Ishikawa (cell line): ENCODE results near the gene SMC6.

Experiments
- CEBPB ChIP-seq: IDR thresholded peaks from 2 replicates; pipeline ENCODE4 v1.6.1; 2012
- CREB1 ChIP-seq: IDR thresholded peaks from 2 replicates; pipeline ENCODE4 v1.6.1; 2012; ENCODE audit warnings: low read depth
- EGR1 ChIP-seq: IDR thresholded peaks from 2 replicates; pipeline ENCODE4 v1.6.1; 2012
- EP300 ChIP-seq: IDR thresholded peaks from 2 replicates; pipeline ENCODE4 v1.6.1; 2012; ENCODE audit warnings: borderline replicate concordance
- FOXM1 ChIP-seq: IDR thresholded peaks from 2 replicates; pipeline ENCODE4 v1.6.1; 2012; ENCODE audit warnings: low read depth, borderline replicate concordance
- NFIC ChIP-seq: IDR thresholded peaks from 2 replicates; pipeline ENCODE4 v1.6.1; 2012
- RAD21 ChIP-seq: IDR thresholded peaks from 2 replicates; pipeline ENCODE4 v1.6.1; 2012; ENCODE audit warnings: low read depth
- REST ChIP-seq: IDR thresholded peaks from 2 replicates; pipeline ENCODE4 v1.6.1; 2012; ENCODE audit warnings: low read depth, mild to moderate bottlenecking
- TAF1 ChIP-seq: IDR thresholded peaks from 2 replicates; pipeline ENCODE4 v1.6.1; 2012; ENCODE audit warnings: low read depth, mild to moderate bottlenecking
- TCF12 ChIP-seq: IDR thresholded peaks from 2 replicates; pipeline ENCODE4 v1.6.1; 2012; ENCODE audit warnings: low read depth
- TEAD4 ChIP-seq: IDR thresholded peaks from 2 replicates; pipeline ENCODE4 v1.6.1; 2012
- YY1 ChIP-seq: IDR thresholded peaks from 2 replicates; pipeline ENCODE4 v1.6.1; 2012; ENCODE audit warnings: low read depth
- ZBTB7A ChIP-seq: IDR thresholded peaks from 2 replicates; pipeline ENCODE4 v1.6.1; 2012; ENCODE audit warnings: low read depth
- TF ChIP-seq, protein P1 (sequence below): IDR thresholded peaks from 2 replicates; pipeline ENCODE4 v1.6.1; 2012
- TF ChIP-seq, protein P2 (sequence below): IDR thresholded peaks from 2 replicates; pipeline ENCODE4 v1.6.1; 2012

Gene SMC6

GRCh38 chr2:17793803-17794354 lies 40.3 kb upstream of the SMC6 start:
- TF ChIP-seq YY1 (no peak), CEBPB (no peak), NFIC (no peak), CREB1 (no peak), FOXM1 (no peak), REST (no peak), EGR1 (no peak)
- TF ChIP-seq, protein P1, sequence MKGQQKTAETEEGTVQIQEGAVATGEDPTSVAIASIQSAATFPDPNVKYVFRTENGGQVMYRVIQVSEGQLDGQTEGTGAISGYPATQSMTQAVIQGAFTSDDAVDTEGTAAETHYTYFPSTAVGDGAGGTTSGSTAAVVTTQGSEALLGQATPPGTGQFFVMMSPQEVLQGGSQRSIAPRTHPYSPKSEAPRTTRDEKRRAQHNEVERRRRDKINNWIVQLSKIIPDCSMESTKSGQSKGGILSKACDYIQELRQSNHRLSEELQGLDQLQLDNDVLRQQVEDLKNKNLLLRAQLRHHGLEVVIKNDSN = no peak
- TF ChIP-seq, protein P2, sequence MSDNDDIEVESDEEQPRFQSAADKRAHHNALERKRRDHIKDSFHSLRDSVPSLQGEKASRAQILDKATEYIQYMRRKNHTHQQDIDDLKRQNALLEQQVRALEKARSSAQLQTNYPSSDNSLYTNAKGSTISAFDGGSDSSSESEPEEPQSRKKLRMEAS = no peak

- TF ChIP-seq TEAD4 (no peak), TAF1 (no peak), TCF12 (no peak), ZBTB7A (no peak), CREB1 (no peak), YY1 (no peak), RAD21 (no peak), EP300 (no peak)
- TF ChIP-seq, protein P2 = no peak
These were observed 39.7 kb upstream of the SMC6 start for GRCh38 chr2:17793296-17793695.

GRCh38 chr2:17792515-17792914 lies 38.9 kb upstream of the SMC6 start:
- TF ChIP-seq, protein P1 = no peak
- TF ChIP-seq TCF12 (no peak), EGR1 (no peak)

DNA sequence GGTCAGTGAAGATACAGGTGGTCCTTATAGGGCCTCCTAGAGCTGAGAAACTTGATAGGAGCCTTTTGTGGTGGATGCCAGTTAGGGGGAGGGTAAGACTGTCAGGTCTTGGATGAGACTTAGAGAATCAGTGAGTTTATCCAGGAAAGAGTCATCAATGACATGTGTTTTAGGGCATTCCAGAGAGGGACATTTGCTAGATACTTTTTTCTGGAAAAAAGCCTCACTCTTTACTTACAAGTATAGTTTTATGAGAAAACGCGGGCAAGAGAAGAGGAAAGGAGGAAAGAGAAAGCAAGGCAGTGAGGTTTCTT lies 38.2 kb upstream of the SMC6 start:
- TF ChIP-seq TCF12 (no peak), TAF1 (no peak), CEBPB (no peak)

- no peak for TF ChIP-seq TAF1
- no peak for TF ChIP-seq TEAD4
- TF ChIP-seq, protein P2 = no peak
- TF ChIP-seq NFIC = no peak
- no peak for TF ChIP-seq EP300
- no peak for TF ChIP-seq CREB1
- TF ChIP-seq YY1 = no peak
- TF ChIP-seq CEBPB = no peak
These were observed 37.7 kb upstream of the SMC6 start for GRCh38 chr2:17791121-17791816.

- TF ChIP-seq EP300 (no peak), REST (no peak), TEAD4 (no peak), YY1 (no peak), NFIC (no peak), CEBPB (no peak), RAD21 (no peak), TAF1 (no peak), EGR1 (no peak), CREB1 (no peak), TCF12 (no peak), FOXM1 (no peak), ZBTB7A (no peak)
- TF ChIP-seq, protein P1 = no peak
- TF ChIP-seq, protein P2 = no peak
These were observed 36.9 kb upstream of the SMC6 start for GRCh38 chr2:17790536-17790935.
